NK-92 treated with Interleukin-12 subunit alpha and Interleukin-12 subunit beta, amount 100 ng/mL, for 24 hours (cell line): ENCODE data around the gene ARR3.
"Not testable (repeated sequence)": the region's sequence is repeated elsewhere in the genome, so short reads cannot be mapped to it uniquely, and the experiment has no call there.

Experiments used
- DNase-seq: peaks from one replicate; lab custom pipeline; 2025; lab: John Stamatoyannopoulos, UW

ARR3 gene

DNA sequence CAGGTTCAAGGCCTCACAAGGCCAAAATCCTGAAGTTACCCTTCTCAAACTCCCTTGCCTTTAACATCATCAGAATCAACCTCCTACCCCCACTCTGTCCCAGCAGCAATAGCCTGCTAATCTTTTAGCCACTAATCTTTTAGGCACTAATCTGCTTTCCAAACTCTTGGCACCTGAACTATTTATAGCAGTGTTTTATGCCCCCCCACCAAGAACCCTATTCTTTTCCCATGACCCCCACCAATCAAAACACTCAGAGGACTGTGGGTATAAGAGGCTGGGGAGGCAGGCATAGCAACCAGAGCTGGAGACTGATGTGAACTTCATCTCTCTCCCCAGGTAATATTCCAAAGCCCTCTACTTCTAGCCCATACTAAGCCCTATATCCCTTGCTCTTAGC is at the start of gene ARR3:
Gene ARR3 (plus strand): TSS at position 301 of the 400 bp plus-strand sequence. CDS start 1,052 bp downstream, outside the sequence.
- DNase-seq, result no peak

DNA sequence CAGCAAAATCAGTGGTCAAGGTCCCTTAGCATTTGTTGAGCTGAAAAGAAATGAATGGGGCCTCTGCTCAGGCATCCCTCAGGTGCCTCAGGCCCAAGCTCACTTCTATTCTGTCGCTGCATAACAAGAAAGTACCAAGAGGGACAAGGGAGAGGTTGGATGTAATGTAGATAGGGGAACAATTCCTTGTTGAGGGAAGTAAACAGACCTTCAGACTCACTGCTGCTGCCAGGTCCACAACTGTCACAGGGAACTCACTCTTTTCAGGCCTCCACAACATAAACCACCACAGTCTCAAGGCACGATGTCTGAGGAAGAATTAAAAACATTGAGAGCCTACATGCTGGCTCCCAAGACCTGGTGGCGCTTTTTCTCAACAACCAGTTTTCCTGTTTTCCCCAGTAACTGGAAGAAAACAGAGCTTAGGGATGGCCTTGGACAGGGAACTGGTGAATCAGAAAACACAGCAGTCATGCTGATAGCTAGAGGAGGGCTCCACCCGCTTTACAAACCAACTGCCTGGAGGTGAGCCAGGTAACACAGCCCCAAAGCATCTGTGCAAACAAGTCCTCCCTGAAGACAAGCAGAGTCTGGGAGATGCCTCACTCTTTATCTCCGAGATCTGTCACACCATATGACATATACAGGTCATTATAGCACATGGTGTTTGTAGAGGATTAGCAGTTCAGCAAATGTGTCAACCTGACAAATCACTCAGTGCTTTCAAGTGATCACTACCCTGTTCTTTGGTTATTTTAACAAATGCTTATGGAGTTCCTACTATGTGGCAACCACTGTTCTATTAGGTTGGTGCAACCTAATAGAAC is 48.0 kb upstream of the ARR3 start:
- DNase-seq, result no peak

DNA sequence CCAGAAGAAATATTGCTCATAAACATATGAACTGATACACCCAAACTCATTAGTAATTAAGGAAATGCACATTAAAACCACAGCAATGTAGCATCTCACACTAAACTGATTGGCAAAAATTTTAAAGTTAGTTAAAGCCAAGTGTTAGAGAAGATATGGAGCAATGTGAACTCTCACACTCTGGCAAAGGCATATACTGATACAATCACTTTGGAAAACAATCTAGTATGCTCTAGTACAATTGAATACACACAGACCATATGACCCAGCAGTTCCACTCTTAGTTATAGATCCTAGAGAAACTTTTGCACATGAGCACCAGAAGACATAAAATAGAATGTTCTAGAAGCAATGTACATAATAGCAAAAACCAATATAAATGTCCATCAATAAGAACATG is 42.1 kb upstream of the ARR3 start:
- DNase-seq, result no peak

DNA sequence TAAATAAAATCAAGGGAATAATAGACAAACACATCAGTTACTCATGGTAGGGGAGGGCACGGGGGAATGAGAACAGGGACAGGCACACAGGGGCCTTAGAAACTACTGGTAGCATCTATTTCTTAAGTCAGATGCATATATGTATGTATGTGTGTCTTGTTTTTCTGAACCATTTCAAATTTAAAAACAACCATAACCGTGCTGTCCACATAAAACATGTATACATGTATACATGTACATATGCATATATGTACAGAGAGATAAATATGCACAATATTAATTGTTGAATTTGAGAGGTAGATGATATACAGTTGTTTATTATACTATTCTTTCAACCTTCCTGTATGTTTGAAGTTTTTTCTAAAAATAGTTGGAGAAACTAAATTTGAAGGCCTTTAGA is 41.4 kb upstream of the ARR3 start:
- no peak for DNase-seq

DNA sequence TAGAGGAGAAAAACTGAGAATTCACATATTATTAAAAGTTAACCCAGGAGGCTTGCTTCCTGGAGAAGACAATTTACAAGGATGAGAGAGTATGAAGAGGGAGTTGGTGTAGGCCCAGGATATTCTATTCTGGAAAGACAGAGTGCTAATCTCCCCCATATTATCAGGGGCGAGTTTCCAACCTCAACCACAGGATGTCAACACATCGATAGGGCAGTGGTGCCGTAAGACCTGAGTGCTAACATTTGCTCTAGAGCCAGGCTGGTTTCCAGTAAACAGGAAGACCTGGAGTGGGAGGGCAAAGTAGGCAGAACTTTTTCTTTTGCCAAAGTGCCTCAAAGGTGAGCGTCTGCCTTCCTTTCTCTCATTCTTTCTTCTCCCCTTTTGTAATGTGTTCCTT is 36.5 kb upstream of the ARR3 start:
- no peak for DNase-seq

DNA sequence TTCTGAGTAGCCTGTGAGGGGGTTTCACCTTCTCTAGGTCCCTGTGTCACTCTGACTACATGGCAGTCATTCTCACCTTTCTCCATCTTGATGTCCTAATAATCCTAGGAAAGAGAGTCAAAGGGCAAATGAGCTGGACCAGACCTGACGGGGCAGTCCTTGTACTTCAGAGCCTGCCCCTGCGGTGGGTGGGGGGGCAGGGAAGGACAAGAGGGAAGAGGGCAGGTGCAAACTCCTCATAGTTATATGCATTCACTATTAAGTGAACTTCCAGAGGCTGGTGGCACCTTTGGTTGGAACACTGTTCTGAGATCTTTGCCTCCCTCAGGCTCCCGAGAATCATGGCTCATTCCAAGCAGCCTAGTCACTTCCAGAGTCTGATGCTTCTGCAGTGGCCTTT is 33.8 kb upstream of the ARR3 start, which contains the start of gene AWAT1:
Gene AWAT1 (plus strand): TSS at position 301 of the 400 bp plus-strand sequence. CDS start 41 bp downstream, at position 342.
- no peak for DNase-seq

DNA sequence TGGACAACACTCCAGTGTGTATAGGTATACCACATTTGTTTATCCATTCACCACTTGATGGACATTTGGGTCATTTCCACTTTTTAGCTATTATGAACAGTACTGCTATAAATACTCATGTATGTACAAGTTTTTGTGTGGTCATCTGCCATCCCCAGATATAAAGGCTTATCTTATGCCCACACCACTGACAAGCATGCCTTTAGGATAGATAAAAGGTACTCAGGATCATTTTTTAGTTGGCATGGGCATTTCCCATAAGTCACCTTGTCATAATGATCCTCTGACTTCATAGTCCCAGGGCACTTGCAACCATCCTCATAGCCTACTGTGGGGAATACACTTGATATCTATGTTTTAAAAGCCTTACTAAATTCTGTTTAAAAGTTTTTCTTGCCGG is 27.4 kb upstream of the ARR3 start:
- DNase-seq, result no peak

DNA sequence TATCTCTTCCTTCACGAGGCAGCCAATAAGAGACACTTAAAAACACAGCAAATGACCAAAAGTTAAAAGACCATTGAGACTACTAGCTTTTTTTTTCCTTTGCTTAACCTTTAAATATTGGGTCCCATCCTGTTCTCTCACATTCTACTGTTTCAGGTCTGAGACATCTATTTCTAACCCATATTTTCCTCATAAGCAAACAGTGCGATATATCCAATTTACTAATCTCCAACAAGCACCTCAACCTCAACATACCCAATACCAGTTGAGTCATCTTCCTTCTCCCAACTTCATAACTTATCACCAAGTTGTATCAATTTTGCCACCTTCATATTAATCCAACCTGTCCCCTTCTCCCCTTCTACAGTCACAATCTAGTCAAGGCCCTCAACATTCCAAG is 26.6 kb upstream of the ARR3 start:
- no peak for DNase-seq

DNA sequence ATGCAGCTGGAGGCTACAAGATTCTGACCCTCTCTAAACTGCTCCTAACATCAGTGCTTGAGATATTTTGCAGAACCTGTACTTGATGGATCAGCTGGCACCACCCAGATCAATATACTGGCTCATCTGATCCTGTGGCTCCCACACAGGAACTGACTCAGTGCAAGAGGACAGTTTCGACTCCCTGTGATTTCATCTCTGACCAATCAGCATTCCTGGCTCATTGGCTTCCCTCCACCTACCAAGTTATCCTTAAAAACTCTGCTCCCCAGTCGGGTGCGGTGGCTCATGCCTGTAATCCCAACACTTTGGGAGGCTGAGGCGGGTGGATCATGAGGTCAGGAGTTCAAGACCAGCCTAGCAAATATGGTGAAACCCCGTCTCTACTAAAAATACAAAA is 24.5 kb upstream of the ARR3 start:
- not testable (repeated sequence) for DNase-seq

DNA sequence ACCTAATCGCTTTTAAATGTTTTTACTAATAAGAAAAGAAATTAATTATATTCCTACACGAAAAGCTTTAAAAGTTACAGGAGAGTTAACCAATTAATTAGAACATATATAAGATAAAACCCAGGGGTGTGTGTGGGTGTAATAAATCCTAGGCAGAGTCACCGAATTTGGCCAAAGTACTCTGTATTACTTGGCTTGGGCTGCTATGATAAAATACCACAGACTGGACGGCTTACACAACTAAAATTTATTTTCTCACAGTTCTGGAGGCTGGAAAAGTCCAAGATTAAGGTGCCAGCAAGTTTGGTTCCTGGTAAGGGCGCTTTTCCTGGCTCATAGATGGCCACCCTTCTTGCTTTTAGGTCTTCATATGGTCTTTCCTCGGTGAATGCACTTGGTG is 23.3 kb upstream of the ARR3 start:
- DNase-seq, result no peak

DNA sequence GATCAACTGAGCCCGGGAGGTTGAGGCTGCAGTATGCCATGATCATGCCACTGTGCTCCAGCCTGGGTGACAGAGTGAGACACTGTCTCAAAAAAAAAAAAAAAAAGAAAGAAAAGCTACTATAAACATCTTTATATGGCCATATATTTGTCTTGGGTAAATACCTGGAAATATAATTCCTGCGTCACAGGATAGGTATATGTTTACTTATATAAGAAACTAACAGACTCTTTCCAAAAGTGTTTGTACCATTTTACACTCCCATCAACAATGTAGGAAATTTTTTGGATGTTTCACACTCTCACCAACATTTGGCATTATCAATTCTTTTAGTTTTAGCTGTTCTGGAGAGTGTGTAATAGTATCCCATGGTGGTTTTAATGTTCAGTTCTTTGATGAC is 20.9 kb upstream of the ARR3 start:
- DNase-seq, result no peak

DNA sequence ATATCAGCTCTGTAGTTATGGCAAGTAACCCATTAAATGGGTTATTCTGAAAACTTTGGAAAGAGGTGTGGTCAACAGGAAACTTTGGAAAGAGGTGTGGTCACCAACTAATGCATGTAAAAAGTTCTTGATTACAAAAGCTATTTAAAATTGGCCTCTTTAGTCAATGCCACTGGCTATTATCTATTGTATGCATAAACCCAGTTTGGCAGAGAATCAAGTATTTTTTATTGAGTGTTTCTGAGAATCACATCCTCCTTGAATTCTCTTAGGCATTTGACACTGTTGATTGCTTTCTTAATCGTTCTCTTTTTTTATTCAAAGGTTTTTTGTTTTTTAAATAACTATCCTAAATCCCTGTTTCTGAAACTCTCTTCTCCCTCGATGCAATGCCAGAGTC is 15.6 kb upstream of the ARR3 start:
- DNase-seq, result no peak

DNA sequence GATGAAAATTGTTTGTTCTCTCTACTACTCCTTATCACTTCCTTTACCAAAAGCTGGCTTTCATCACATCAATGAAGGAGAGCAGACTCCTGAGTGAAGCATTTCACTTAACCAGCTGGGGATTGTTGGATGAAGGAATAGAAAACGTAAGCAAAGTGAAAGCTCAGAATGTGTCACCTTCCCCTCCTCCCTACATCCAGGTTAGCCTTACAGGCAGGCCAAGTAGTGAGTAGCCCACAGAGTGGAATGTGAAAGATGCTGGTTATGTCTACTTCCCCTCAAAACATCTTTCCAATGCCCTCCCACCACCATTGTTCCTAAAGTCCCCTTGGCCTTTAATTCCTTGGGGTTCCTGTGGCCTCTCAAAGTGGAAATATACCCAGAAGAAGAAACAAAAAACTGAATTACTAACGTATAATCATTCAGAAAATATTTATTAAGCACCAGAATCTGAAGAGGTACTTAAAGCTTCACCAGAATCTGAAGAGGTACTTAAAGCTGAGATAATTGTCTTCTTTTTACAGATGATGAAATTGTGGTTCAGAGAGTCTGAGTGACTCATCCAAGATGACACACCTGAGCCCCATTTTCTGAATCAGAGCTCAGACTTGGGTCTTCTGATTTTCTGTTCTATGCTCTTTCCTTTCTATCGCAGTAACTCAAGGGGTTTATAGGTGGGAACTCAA is 14.6 kb upstream of the ARR3 start:
- no peak for DNase-seq

DNA sequence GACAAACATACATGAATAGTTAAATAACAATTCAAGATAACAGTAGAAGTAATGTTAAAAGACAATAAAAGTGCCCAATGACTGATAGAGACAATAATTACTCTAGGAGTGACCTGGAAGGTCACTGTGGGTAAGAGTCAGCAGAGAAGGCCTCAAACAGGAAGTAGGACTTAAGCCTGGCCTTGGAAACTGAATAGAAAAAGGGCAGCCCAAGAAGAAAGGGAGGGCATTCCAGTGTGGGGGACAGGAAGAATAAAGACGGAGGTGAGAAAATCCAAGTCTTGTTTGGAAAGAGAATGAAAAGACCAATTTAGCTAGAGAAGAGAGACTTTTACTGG is 14.1 kb upstream of the ARR3 start:
- no peak for DNase-seq

DNA sequence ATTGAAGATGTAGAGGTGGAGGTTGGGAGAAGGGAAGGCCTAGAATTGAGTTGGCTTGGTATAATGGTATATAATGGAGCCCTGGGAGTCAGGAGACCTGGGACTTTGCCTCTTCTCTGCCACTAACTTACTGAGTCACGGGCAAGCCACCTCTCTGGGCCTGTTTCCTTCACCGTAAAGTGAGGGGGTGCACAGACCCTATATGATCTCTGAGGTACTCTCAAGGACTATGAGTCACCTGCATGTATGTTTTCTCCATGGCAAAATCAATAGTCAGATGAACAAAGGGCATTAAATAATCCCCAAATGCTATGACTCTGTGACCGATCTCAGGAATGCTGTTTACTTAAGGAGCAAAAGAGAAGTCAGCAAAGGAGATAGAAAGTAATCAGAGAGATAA is 13.2 kb upstream of the ARR3 start:
- no peak for DNase-seq

DNA sequence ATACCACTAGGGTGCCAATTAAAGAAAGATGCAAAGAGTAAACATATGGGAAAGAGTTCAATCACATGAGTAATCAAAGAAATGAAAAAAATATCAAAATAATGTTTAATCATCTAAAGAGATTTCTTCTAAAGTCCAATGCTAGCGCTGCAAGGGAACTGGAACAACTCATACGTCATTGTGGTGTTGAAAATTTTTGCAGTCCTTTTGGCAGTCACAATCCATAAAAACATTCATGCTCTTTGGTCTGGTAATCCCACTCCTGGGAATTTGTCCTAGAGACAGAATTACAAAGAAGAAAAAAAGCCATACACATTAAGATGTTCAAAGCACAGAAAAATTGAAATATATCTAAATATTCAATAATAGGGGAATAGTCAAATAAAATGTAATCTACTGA is 12.7 kb upstream of the ARR3 start:
- DNase-seq, result no peak

DNA sequence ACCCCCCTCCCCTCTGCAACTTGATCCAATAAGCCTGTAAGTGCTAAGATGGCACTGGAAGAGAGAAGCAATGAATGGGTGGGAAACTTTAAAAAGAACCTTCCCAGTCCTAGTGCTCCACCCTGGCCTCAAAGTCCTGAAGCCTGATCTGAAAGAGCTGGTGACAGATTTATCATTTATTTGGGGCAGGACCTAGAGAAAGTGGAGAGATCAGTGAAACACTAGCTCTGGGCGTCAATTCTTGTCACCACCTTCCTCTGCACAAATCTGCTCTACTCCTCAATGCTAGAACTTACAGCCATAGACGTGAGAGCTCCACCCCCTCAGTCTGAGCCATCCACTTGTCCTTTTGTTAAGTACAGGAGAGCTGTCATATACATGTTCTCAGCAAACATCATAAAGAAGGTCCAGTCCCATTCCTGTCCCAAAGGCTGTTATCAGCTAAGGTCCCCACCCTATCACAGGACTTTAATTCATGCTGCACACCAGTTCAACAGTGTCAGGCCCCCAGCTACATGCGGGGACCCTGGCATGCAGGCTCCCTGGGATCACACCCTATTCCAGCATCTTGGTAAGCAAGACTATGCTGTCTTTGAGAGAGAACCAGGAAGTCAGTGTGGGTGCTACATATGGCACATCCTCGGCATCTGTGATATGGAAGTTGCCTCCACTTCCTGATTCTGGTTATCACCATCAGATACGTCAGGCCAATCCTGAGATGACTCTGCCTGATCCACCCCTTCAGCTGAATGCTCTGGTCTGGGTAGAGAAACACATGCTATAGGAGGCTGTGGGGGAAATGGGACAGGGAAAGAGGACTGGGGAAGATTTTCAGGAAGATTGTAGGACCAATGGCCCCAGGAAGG is 10.5 kb upstream of the ARR3 start:
- DNase-seq, result no peak

DNA sequence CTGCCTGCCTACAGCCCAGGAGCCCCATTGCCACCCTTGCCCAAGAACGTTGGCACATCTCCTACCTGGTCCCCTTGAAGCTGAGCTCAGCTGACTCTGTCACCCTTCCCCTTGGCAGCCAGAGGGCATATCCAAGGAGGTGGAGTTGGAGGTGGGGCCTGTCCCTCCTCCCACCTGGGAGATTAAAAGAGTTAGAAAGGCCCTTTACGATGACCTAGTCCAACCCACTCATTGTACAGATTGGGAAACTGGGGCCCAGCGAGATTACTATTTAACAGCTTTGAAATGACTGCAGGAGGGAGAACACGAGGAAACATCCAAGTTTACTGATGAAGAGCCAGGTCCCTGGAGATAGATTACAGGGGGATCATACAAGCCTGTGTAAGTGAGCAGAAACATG is 8.0 kb upstream of the ARR3 start, which contains the start of gene P2RY4:
Gene P2RY4 (minus strand): TSS at position 101 of the 400 bp plus-strand sequence. CDS start 580 bp downstream, outside the sequence.
- DNase-seq, result no peak

DNA sequence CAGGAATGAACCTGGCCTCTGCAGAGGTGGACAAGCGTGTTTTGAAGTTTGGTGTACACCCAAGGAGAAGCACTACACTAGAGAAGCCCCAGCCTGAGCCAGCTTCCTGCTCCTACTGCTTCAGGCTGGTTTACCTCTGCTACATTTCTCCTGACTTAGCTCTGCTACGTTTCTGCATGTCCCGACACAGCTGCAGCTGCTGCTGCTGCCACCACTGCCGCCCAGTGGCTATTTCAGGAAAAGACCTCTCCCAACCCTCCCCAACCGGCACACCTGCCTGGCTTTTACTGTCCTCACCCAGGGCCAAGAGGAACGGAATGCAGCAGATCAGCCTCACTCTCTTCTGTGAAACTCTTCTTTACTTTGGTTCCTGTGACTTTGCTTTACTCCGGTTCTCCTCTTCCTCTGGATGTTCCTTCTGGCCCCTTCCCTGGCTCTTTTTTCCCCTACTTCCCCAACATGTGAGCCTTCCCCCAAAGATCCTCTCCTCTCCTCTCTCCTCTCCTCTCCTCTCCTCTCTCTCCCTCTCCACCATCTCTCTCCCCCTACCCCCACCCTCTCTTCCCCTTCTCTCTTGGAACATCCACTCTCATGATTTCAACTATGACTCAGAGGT is 5.1 kb upstream of the ARR3 start:
- DNase-seq, result no peak

DNA sequence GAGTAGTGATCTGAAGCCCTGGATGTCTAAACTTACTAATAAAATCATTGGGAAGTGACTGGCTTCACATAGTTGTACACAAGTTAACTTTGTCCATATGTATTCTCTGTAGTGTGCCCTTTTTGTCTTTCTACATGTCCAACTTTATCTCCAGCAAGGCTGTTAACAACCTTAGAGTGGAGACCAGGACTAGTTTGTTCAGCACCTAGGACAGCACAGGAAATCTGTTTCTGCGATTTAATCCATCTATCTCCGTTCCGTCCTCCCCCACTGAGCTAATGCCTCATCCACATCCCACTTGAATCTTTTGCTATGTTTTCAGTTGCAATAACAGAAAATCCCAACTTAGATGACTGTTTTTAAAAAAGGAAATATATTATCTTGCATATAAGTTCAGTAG is 3.4 kb upstream of the ARR3 start:
- DNase-seq, result no peak

DNA sequence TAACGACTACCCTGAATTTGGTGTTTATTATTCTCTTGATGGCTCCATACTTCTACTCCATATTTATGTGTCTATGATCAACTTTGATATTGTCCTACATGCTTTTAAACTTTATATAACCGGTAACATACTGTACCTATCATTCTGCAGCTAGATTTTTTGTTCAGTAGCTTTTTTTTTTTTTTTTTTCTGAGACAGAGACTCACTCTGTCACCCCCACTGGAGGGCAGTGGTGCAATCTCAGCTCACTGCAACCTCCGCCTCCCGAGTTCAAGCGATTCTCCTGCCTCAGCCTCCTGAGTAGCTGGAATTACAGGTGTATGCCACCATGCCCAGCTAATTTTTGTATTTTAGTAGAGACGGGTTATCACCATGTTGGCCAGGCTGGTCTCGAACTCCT is 5.9 kb downstream of the ARR3 start:
- not testable (repeated sequence) for DNase-seq

DNA sequence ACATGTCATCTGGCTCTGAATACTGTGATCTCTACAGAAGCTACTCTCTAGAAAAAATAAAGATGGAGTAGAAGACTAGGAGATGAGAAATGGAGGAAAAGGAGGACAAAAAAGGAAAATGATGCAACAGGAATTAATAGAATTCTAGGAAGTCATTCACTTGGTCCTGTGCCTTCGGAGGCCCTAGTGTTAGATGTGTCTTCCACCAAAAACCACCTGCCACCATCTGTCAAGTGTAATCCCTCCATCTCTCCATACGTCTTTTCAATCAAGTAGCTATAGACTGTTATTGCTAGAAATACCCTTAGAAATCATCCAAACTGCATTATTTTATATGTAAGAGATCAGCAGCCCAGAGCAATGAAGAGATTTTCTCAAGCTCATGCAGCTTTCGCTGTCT is 10.9 kb downstream of the ARR3 start:
- DNase-seq, result no peak
